Measurements from ENCODE around the gene SLC25A15. TPM values are rescaled to one million over a fixed set of nuclear protein-coding genes. Genes with fewer than 3 reads are reported as not detected.
"Not testable (repeated sequence)": the region's sequence is repeated elsewhere in the genome, so short reads cannot be mapped to it uniquely, and the experiment has no call there.

The SLC25A15 gene
- total RNA-seq, 2 experiments from 2014 or later: 13.4 to 13.5 TPM

DNA sequence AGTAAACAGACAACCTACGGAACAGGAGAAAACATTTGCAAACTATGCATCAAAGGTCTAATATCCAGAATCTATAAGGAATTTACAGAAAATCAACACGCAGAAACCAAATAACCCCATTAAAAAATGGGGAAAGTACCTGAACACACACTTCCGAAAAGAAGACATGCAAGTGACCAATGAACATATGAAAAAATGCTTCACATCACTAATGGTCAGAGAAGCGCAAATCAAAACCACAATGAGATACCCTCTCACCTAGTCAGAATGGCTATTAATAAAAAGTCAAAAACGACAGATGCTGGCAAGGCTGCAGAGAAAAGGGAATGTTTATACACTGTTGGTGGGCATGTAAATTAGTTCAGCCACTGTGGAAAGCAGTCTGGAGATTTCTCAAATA, 29.5 kb downstream of the SLC25A15 start:
- Mint-ChIP-seq H3K4me1 (ENCODE audit: low read depth) (peaks cover 3% of the 10 kb centered on the region), H3K4me3 (no peak overlapping the region), H3K9me3 (ENCODE audit: insufficient read depth) (peaks cover 7% of the 10 kb centered on the region), H3K27me3 (ENCODE audit: low read depth) (no peaks in the 10 kb centered on the region), H3K27ac (no peak overlapping the region), H3K36me3 (ENCODE audit: low read depth) (peaks cover 7% of the 10 kb centered on the region)
- ChIA-PET CTCF (no interaction called here), POLR2A (no interaction called here)
- ATAC-seq (no peak), DNase-seq (no peak)

DNA sequence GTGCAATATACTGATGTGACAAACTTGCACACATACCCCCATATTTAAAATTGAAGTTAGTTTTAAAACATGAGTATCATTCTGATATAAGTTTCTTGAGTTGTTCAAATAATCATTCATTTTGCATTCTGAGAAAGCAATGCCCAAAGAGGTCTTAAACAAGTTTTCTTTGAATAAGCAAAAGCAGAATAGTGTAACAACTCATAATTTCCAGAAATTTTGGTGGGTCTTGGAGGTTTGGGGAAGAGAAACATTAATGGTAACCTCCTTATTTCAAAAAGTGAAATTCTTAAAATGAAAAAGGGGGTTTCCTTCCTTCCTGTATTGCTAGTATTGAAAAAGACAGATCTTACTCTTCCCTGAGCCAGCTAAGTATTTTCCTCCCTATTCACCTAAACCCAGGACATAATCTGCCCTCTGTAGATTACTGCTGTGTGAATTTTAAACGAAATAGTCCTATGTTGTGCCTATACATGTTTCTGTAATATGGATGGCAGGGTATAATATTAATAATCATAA, 30.4 kb downstream of the SLC25A15 start:
- ATAC-seq (no peak), DNase-seq (no peak)
- Mint-ChIP-seq H3K4me1 (ENCODE audit: low read depth) (no peaks in the 10 kb centered on the region), H3K27me3 (ENCODE audit: low read depth) (no peaks in the 10 kb centered on the region), H3K36me3 (ENCODE audit: low read depth) (peaks cover 7% of the 10 kb centered on the region), H3K9me3 (ENCODE audit: insufficient read depth) (peaks cover 7% of the 10 kb centered on the region), H3K27ac (no peak overlapping the region), H3K4me3 (no peak overlapping the region)
- ChIA-PET POLR2A (no interaction called here), CTCF (no interaction called here)

DNA sequence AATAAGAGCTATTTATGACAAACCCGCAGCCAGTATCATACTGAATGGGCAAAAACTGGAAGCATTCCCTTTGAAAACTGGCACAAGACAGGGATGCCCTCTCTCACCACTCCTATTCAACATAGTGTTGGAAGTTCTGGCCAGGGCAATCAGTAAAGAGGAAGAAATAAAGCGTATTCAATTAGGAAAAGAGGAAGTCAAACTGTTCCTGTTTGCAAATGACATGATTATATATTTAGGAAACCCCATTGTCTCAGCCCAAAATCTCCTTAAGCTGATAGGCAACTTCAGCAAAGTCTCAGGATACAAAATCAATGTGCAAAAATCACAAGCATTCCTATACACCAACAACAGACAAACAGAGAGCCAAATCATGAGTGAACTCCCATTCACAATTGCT, 50.3 kb downstream of the SLC25A15 start:
- DNase-seq; H3K27me3 Mint-ChIP-seq (ENCODE audit: low read depth); CTCF ChIA-PET: not testable (repeated sequence)

DNA sequence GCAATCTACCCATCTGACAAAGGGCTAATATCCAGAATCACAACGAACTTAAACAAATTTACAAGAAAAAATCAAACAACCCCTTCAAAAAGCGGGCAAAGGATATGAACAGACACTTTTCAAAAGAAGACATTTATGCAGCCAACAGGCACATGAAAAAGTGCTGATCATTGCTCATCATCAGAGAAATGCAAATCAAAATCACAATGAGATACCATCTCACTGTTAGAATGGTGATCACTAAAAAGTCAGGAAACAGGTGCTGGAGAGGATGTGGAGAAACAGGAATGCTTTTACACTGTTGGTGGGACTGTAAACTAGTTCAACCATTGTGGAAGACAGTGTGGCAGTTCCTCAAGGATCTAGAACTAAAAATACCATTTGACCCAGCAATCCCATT, 51.5 kb downstream of the SLC25A15 start:
- H3K9me3 Mint-ChIP-seq (ENCODE audit: insufficient read depth); CTCF ChIA-PET; ATAC-seq; DNase-seq; H3K36me3 Mint-ChIP-seq (ENCODE audit: low read depth); POLR2A ChIA-PET; H3K27me3 Mint-ChIP-seq (ENCODE audit: low read depth); H3K27ac Mint-ChIP-seq; H3K4me3 Mint-ChIP-seq; H3K4me1 Mint-ChIP-seq (ENCODE audit: low read depth): not testable (repeated sequence)

More for the DNA sequence above, 50.3 kb downstream of the SLC25A15 start:
- H3K4me3 Mint-ChIP-seq; H3K9me3 Mint-ChIP-seq (ENCODE audit: insufficient read depth); ATAC-seq; H3K36me3 Mint-ChIP-seq (ENCODE audit: low read depth); H3K4me1 Mint-ChIP-seq (ENCODE audit: low read depth); POLR2A ChIA-PET; H3K27ac Mint-ChIP-seq: not testable (repeated sequence)

Small RNAs within 50 kb of the gene (microRNA-seq; reads per million reads assigned to microRNA genes)
- gene MIR621: not detected

Other genes starting within 250 kb of the SLC25A15 start
- 10 to 100 TPM; 23.1 to 24.0 TPM for gene FOXO1, start 123.0 kb upstream of the SLC25A15 start, total RNA-seq
- 10 to 100 TPM; 35.6 to 37.3 TPM for gene MRPS31, start 18.4 kb upstream of the SLC25A15 start, total RNA-seq
- 100 to 1,000 TPM; 106 to 107 TPM for gene ELF1, start 229.7 kb downstream of the SLC25A15 start, total RNA-seq